Smooth muscle cell (in vitro differentiated cells): ENCODE data around the gene CAPN15. TPM values are rescaled to one million over a fixed set of nuclear protein-coding genes. Genes with fewer than 3 reads are reported as not detected.

Source experiments
- DNase-seq: peaks from one replicate; lab custom pipeline; 2025; ENCODE audit not compliant: unreplicated experiment; lab: John Stamatoyannopoulos, UW
- H2AFZ ChIP-seq: fragments of 200-600 bp; sonication (generic); 2 replicates; pipeline ENCODE4 v1.6.0; 2016; ENCODE audit warnings: antibody characterized with exemption, low read depth, mild to moderate bottlenecking
- H3F3A ChIP-seq: fragments of 200-600 bp; sonication (generic); 2 replicates; pipeline ENCODE4 v1.6.0; 2017; ENCODE audit warnings: antibody characterized with exemption, low read depth
- H3K27ac ChIP-seq: fragments of 200-600 bp; sonication (generic); 2 replicates; pipeline ENCODE4 v1.5.1; 2016; ENCODE audit warnings: low read depth, mild to moderate bottlenecking
- H3K27me3 ChIP-seq: fragments of 200-600 bp; sonication (generic); 2 replicates; pipeline ENCODE4 v1.6.1; 2016; ENCODE audit warnings: low read depth, mild to moderate bottlenecking
- H3K36me3 ChIP-seq: fragments of 200-600 bp; sonication (generic); 2 replicates; pipeline ENCODE4 v1.5.1; 2016; ENCODE audit warnings: low read depth
- H3K4me1 ChIP-seq: fragments of 200-600 bp; sonication (generic); 2 replicates; pipeline ENCODE4 v1.5.1; 2016; ENCODE audit warnings: low read depth
- H3K4me2 ChIP-seq: fragments of 200-600 bp; sonication (generic); 2 replicates; pipeline ENCODE4 v1.6.0; 2016; ENCODE audit warnings: mild to moderate bottlenecking
- H3K4me3 ChIP-seq: fragments of 200-600 bp; sonication (generic); 2 replicates; pipeline ENCODE4 v1.5.1; 2016; ENCODE audit warnings: mild to moderate bottlenecking
- H3K79me2 ChIP-seq: fragments of 200-600 bp; sonication (generic); 2 replicates; pipeline ENCODE4 v1.6.0; 2016; ENCODE audit warnings: low read depth, mild to moderate bottlenecking
- H3K9ac ChIP-seq: fragments of 200-600 bp; sonication (generic); 2 replicates; pipeline ENCODE4 v1.6.0; 2016; ENCODE audit warnings: low read depth
- H3K9me3 ChIP-seq: fragments of 200-600 bp; sonication (generic); replicated peaks from 2 replicates; pipeline ENCODE4 v1.5.1; 2016; ENCODE audit warnings: low read depth
- H4K20me1 ChIP-seq: fragments of 200-600 bp; sonication (generic); 2 replicates; pipeline ENCODE4 v1.6.0; 2016; ENCODE audit warnings: low read depth
- WGBS: methylation state at CpG from one replicate; pipeline ENCODE4 v1.1.7; 2016; ENCODE audit warnings: low lambda C conversion rate; 5-methylcytosine and 5-hydroxymethylcytosine counted together
- polyA plus RNA-seq: library from polyadenylated mRNA; unstranded; fragments of >200 nt; fragmentation: Nextera tagmentation; extraction: Ambion mirVana; gene quantifications from 2 replicates; pipeline ENCODE4 v1.2.1, GENCODE V29; 2016
- total RNA-seq: library from RNA; depleted of rRNA; stranded (reverse); fragments of >200 nt; gene quantifications from 2 replicates; pipeline ENCODE4 v1.2.3, GENCODE V29; 2014
- TF ChIP-seq, protein P1 (sequence below): fragments of 200-600 bp; sonication (generic); IDR thresholded peaks from 2 replicates; pipeline ENCODE4 v1.5.1; 2017; ENCODE audit warnings: borderline replicate concordance, mild to moderate bottlenecking, antibody characterized with exemption; ENCODE audit not compliant: insufficient read depth, poor library complexity, severe bottlenecking

The CAPN15 gene
- total and polyA plus RNA-seq, 2 experiments from 2014 or later = 14.7 to 18.7 TPM

DNA sequence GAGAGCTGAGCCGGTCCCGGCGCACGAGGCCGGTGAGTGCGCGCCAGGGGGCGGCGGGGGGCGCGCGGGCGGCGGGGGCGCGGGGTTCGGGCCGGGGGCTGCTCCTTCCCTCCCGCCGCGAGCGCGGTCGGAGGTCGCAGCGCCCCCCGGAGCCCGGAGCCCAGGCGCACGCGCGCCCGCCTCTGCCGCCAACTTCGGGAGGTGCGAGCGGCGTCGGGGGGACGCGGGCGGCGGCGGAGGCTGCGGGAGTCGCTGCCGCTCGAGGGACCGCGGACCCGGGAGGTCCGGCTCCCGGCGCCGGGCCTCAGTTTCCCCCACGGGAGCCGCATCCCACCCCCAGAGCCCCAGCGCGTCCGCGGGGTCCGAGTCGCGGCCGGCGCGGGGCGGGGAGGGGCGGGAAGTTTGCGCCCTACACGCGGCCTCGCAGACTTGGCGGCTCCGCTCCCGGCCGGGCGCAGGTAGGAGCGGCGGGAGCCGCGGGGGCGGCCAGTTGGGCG, 32.7 kb downstream of the CAPN15 start, which contains the start of gene PRR35:
PRR35 (plus strand) TSS at position 191 of the 497 bp plus-strand sequence. CDS start 2,901 bp downstream, outside the sequence.
- Histone ChIP-seq H3K79me2 (no peaks in the 10 kb centered on the region), H3K27ac (no peak within 1 kb of the TSS)

DNA sequence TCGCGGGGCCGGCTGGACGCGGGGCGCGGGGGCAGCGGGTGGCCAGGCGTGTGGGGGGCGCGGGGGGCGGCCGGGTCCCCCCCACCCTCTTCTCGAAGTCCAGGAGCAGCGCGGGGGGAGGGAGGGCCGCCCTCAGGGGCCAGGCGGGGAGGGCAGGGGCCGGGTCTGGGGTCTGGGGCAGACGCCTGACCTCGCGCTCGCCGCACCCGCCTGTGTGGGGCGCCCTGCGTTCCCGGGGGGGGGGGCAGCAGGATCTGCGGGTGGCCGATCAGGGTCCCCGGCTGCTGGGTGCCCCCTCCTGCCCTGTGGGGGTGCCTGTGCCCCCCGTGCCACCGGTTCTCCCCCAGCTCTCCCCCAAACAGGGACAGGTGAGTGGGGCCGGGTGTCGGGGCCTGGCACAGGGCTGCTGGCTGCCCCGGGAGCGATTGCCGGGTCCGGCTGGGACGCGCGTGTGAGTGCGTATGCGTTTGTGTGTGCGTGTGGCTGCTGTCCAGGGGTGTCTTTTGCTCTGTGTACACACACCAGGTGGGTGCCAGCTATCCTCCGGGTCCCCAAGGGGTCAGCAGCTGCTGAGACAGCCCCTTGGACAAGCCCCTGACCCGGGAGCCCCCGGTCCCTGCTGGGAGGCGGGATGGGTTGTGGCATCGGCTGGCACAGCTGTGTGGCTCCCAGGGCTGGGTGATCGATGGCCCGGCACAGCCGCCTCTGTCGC, 33.3 kb downstream of the CAPN15 start:
- Histone ChIP-seq H2AFZ (no peak overlapping the region), H3K9me3 (no peaks in the 10 kb centered on the region)
- 70% methylated on average over 27 of the region's 54 CpGs for WGBS

More for the DNA sequence above, 32.7 kb downstream of the CAPN15 start, which contains the start of gene PRR35:
- peaks cover 41% of the 10 kb centered on the region for H3K27me3 ChIP-seq
- TF ChIP-seq, protein P1, sequence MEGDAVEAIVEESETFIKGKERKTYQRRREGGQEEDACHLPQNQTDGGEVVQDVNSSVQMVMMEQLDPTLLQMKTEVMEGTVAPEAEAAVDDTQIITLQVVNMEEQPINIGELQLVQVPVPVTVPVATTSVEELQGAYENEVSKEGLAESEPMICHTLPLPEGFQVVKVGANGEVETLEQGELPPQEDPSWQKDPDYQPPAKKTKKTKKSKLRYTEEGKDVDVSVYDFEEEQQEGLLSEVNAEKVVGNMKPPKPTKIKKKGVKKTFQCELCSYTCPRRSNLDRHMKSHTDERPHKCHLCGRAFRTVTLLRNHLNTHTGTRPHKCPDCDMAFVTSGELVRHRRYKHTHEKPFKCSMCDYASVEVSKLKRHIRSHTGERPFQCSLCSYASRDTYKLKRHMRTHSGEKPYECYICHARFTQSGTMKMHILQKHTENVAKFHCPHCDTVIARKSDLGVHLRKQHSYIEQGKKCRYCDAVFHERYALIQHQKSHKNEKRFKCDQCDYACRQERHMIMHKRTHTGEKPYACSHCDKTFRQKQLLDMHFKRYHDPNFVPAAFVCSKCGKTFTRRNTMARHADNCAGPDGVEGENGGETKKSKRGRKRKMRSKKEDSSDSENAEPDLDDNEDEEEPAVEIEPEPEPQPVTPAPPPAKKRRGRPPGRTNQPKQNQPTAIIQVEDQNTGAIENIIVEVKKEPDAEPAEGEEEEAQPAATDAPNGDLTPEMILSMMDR = no peak
- no peaks in the 10 kb centered on the region for H3K36me3 ChIP-seq
- WGBS = 0% methylated on average over 3 of the region's 84 CpGs
- H3K4me1 ChIP-seq = peaks cover under 1% of the 10 kb centered on the region
- H4K20me1 ChIP-seq = no peaks in the 10 kb centered on the region
- no peaks in the 10 kb centered on the region for H3F3A ChIP-seq
- no peak within 1 kb of the TSS for H3K9ac ChIP-seq
- no peaks in the 10 kb centered on the region for H3K9me3 ChIP-seq
- no peak within 1 kb of the TSS for H3K4me2 ChIP-seq
- H3K4me3 ChIP-seq = no peak within 1 kb of the TSS
- no peak within 1 kb of the TSS for H2AFZ ChIP-seq
- no peak for DNase-seq

DNA sequence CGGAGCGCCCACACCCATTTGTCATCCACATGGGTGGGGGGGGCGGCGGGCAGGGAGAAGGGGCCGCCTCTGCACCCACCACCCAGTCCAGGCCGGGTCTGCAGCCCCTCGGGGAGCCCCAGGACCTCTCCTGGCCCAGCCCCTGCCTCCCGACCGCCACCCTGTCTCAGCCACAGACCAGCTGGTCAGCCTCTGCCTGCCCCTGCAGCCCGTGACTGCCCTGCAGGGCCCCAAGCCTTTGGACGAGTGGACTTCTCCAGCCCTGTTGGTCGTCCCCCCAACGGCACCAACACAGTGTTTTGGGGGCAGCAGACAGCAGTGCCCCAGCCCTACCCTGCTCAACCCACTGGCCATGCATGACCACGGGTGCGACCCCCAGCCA, 33.9 kb downstream of the CAPN15 start:
- TF ChIP-seq, protein P1 = no peak
- H3K27me3 ChIP-seq = peaks cover 41% of the 10 kb centered on the region
- no peaks in the 10 kb centered on the region for H4K20me1 ChIP-seq
- no peak overlapping the region for H3K4me2 ChIP-seq
- no peaks in the 10 kb centered on the region for H3K36me3 ChIP-seq
- no peak for DNase-seq
- H2AFZ ChIP-seq = no peak overlapping the region
- H3K4me1 ChIP-seq = peaks cover 12% of the 10 kb centered on the region
- no peaks in the 10 kb centered on the region for H3K79me2 ChIP-seq
- no peaks in the 10 kb centered on the region for H3F3A ChIP-seq
- no peak overlapping the region for H3K27ac ChIP-seq
- no peak overlapping the region for H3K4me3 ChIP-seq
- H3K9ac ChIP-seq = no peak overlapping the region
- 88% methylated on average over 14 of the region's 15 CpGs for WGBS
- no peaks in the 10 kb centered on the region for H3K9me3 ChIP-seq

More for the DNA sequence above, 33.3 kb downstream of the CAPN15 start:
- no peak overlapping the region for H3K9ac ChIP-seq
- DNase-seq = no peak
- no peak overlapping the region for H3K4me3 ChIP-seq
- peaks cover 41% of the 10 kb centered on the region for H3K27me3 ChIP-seq
- no peak overlapping the region for H3K4me2 ChIP-seq
- no peaks in the 10 kb centered on the region for H3F3A ChIP-seq
- TF ChIP-seq, protein P1 = no peak
- no peaks in the 10 kb centered on the region for H3K36me3 ChIP-seq
- no peaks in the 10 kb centered on the region for H3K79me2 ChIP-seq
- H3K27ac ChIP-seq = no peak overlapping the region
- H3K4me1 ChIP-seq = peaks cover 6% of the 10 kb centered on the region
- H4K20me1 ChIP-seq = no peaks in the 10 kb centered on the region
